Fibroblast of lung (primary cell): Measurements from ENCODE around the gene TLL2.

Experiments
- EZH2 ChIP-seq: IDR thresholded peaks from 2 replicates; pipeline ENCODE4 v1.5.1; 2012; ENCODE audit warnings: low read length, control low read depth, mild to moderate bottlenecking; ENCODE audit errors: missing control alignments
- TF ChIP-seq, protein P1 (sequence below), 2 donors: IDR thresholded peaks in 1 of 2; conservative IDR thresholded peaks in 1 of 2; 1 replicate in 1 of 2; 2 replicates in 1 of 2; pipeline ENCODE4 v1.5.1; 2011 to 2012; ENCODE audit warnings: low read length in 2 of 2, control low read depth in 1 of 2, inconsistent platforms in 1 of 2, low read depth in 1 of 2, mild to moderate bottlenecking in 1 of 2

DNA sequence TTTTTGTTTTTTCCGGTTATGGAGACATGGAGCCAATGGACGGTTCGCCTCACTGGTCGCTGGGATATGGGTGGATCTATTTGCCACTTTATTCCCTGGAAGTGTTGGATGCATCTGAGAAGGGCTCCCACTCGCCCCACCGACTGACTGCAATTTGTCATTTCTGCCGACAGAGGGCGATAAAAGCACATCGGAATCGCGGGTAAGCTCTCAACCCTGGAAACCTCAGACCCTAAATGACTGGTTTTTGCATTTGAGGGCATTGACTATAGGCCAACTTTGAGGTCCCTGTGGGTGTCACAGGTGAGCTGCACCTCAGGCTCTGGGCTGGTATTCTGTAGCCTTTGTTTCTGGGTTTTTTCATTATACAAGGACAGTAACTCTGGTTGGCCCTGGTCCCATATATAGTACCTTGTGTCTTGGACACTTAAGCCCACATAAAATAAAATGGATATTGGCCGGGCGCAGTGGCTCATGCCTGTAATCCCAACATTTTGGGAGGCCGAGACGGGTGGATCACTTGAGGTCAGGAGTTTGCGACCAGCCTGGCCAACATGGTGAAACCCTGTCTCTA, 143.1 kb downstream of the TLL2 start:
- TF ChIP-seq, protein P1, sequence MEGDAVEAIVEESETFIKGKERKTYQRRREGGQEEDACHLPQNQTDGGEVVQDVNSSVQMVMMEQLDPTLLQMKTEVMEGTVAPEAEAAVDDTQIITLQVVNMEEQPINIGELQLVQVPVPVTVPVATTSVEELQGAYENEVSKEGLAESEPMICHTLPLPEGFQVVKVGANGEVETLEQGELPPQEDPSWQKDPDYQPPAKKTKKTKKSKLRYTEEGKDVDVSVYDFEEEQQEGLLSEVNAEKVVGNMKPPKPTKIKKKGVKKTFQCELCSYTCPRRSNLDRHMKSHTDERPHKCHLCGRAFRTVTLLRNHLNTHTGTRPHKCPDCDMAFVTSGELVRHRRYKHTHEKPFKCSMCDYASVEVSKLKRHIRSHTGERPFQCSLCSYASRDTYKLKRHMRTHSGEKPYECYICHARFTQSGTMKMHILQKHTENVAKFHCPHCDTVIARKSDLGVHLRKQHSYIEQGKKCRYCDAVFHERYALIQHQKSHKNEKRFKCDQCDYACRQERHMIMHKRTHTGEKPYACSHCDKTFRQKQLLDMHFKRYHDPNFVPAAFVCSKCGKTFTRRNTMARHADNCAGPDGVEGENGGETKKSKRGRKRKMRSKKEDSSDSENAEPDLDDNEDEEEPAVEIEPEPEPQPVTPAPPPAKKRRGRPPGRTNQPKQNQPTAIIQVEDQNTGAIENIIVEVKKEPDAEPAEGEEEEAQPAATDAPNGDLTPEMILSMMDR (conservative IDR thresholded peaks at IDR 0.05 in 1 of 2, IDR thresholded peaks at IDR 0.05 in 1 of 2; ENCODE audit: low read depth in 1 of 2, low read length in 2 of 2), result peak; percentile 62 to 84
- no peak for TF ChIP-seq EZH2
